NCI-H2196 (cell line): Measurements from ENCODE around the gene SMYD5.
"Not testable (repeated sequence)": the region's sequence is repeated elsewhere in the genome, so short reads cannot be mapped to it uniquely, and the experiment has no call there.

Source experiments
- DNase-seq: peaks from one replicate; lab custom pipeline; 2025; ENCODE audit not compliant: unreplicated experiment; lab: John Stamatoyannopoulos, UW

The SMYD5 gene

GRCh38 chr2:73258913-73259215 is 44.8 kb downstream of the SMYD5 start:
- DNase-seq: no peak

DNA sequence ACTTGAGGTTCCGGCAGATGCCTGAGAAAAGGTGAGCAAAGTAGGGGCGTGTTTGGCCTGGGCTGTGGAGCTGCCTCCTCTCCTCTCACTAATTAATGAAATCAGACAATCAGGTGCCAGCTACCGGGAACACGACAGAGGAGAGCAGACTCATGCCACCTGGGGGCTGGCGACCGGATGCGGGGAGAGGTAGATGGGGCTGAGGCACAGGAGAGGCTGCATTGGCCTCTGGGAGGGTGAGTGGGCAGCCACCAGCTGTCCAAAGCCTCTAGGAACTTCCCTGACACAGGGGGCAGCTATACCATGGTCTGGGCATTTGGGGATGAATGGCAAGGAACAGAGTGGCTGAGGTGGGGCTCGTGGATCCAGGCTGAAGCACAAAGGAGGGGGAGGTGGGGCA is 45.2 kb downstream of the SMYD5 start:
- DNase-seq: no peak

DNA sequence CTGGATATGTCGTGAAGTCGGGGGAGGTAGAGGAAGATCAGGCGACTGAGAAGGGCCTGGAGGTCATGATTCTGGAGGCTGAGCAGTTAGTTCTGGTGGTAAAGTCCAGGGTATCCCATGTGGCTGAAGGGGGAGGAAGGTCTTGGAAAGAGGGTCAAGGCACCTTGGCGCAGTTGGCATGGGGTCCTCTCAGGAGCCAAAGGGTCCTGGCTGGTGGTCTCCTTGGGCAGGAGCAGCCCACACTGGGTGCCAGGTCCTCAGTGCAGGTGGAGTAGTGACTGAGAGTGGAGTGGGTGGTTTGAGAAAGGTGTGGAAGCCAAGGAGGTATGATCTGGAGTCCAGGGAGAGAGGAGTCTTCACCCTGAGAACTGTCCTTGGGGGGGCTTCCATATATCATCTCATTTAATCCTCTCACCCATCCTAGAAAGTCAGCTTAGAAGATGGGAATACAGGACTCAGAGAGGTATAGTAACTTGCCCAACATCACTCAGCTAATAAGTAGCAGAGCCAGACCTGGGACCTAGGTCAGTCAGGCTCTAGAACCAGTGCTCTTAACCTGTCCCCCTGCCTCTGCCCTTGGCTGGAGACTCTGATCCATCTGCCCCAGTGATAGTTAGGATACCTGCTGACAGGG is 45.8 kb downstream of the SMYD5 start:
- DNase-seq: no peak

DNA sequence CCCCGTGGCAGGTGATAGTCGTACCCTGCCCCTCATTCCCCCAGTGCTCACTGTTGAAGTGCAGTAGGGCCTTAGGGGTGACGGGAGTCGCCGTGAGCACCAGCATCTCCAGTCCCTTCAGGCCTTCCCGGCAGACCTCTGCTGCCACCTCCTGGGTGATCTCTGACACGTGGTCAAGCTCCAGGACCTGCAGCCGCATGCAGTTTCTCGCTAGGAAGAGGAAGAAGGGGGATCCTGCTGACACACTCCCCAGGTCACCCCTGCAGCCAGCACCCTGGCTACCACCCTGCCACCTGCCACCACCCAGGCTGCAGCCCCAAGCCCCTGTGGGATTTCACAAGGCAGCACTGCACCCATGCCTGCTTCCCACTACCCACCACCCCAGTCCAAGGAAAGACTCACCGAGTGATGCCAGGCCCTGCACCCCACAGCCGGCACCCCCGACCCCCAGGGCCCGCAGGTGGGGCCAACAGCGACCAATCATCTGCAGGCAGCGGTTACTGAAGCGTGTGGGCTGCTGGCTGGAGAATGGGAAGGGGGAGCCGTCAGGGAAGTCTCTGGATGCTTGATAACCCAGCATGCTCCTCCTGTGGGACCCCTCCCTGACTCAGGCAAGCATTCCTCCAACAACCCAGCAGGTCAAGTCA is 46.4 kb downstream of the SMYD5 start:
- peak; percentile 14 for DNase-seq

DNA sequence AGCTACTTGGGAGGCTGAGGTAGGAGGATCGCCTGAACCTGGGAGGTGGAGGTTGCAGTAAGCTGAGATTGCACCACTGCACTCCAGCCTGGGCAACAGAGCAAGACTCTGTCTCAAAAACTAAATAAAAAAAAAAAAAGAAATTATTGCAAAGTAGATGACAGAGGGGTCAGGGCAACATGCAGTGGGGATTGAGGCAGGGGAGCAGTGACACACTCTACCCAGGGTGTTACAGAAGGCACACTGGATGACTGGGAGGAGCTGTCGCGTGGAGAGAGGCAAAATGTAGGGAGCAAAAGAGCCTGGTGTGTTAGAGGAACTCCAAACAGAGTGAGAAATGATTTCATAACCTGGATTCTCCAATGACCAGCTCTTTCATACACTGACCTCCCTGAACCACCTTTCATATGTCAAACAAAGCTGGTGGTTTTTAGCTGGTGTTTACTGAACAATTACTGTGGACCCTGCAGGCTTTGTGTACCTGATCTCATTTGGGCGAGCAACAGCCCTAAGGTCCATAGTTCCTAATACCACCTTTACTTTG is 48.1 kb downstream of the SMYD5 start:
- no peak for DNase-seq

DNA sequence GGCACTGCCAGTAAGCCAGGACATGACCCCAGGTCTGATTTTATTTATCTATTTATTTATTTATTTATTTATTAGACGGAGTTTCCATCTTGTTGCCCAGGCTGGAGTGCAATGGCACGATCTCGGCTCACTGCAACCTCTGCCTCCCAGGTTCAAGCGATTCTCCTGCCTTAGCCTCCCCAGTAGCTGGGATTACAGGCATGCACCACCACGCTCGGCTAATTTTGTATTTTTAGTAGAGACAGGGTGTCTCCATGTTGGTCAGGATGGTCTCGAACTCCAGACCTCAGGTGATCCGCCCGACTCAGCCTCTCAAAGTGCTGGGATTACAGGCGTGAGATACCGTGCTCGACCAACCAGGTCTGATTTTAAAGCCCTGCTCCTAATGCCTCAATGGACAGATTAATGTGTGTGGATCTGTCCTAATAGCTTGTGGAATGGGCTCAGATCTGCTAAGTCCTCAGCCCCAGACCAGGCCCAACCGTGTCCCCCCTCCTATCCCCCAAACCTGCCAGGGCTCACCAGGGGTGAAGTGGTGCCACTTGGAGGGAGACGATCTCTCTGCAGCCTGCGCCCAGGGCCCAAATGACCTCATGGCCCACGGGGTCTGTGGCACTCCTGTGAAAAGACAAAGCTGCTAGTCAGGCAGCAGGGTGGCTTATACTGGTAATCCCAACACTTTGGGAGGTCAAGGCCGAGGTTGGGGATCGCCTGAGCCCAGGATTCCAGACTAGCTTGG is 48.8 kb downstream of the SMYD5 start:
- not testable (repeated sequence) for DNase-seq

GRCh38 chr2:73263540-73264331 is 49.7 kb downstream of the SMYD5 start:
- DNase-seq: no peak

DNA sequence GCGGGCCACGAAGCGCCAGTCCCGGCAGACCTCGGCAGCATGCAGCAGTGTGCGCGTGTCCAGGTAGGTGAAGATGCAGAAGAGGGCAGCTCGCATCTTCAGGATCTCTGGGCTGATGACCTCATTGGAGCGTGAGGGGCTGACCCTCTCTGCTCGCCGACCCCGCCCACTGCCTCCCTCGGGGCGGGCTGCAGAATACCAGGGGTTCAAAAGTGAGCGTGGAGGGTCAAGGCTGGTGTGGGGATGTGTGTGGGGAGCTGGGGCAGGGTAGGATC is 50.2 kb downstream of the SMYD5 start:
- DNase-seq: no peak

DNA sequence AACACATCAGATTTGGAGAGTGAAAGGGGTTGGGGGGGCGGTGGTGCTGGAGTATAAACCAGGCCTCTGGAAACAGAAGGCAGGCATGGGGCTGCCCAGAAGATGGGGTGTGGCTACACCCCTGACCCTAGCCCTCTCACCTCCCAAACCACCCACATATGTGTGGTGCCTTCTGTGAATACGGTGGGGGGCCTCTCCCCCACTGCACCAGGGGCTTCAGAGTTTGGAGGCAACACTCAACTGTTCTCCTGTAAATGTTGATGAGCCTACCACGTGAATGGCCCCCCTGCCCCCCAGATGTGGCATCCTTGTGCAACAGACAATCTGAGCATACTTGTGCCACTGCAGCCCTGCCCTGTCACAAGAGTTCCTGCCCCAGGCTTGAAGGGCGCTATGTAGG is 50.7 kb downstream of the SMYD5 start:
- DNase-seq: no peak

DNA sequence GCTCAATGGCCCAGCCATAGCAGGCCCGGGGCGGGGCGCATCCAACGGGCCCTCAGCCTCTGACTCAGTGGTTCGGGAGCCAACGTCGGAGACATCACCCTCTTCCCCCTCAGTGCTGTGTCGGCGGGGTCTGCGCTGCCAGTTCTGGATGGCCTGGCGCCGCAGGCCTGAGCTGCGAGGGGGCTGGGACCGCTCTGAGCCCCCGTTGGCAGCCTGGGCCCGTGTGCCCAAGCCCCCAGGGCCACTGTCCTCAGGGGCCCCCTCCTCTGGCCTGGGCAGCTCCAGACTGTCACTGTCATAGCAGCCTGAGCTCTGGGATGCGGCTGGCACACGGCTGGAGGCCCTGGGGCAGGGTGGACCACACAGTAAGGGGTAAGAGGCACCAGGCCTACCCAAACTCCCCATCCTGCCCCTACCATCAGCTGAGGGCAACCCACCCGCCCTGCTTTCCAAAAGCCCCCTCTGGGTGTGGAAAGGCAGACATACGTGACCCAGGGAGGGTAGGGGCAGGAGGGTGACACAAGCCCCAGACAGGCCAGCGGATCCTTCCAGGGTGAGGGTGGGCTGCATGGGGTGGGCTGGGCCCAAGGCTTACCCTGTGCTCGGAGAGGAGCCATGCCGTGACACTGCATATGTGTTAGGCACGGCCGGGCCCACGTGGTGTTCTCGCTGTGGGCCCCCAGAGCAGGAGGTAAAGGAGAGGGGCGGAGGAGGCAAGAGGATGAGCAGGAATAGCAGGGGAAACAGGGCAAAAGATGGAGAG is 51.4 kb downstream of the SMYD5 start:
- no peak for DNase-seq

- DNase-seq: peak; percentile 4
Observed at GRCh38 chr2:73266061-73266901, 52.2 kb downstream of the SMYD5 start.

- no peak for DNase-seq
Observed at GRCh38 chr2:73267008-73267407, 53.0 kb downstream of the SMYD5 start.

DNA sequence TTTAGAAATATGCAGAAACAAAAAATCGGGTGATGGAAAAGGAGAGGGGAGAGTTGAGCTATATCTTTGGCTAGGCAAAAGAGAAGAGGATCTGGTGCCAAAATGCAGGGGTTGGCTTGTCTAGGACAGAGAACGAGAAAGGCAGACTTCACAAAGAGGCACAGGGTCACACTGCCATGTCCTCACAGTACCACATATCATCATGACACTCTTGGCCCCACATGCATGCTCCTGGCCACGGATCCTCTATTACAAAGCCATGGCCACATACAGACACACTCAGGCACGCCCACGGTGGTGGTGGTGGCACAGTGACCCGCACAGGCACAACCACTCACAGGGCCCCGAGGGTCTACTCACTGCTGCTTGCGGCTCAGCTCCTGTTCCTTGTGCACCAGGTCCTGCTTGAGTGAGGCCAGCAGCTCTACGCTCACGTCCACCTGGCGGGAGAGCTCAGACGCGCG is 54.4 kb downstream of the SMYD5 start:
- DNase-seq: peak; percentile 8

GRCh38 chr2:73268830-73269685 is 55.0 kb downstream of the SMYD5 start:
- peak; percentile 66 for DNase-seq

DNA sequence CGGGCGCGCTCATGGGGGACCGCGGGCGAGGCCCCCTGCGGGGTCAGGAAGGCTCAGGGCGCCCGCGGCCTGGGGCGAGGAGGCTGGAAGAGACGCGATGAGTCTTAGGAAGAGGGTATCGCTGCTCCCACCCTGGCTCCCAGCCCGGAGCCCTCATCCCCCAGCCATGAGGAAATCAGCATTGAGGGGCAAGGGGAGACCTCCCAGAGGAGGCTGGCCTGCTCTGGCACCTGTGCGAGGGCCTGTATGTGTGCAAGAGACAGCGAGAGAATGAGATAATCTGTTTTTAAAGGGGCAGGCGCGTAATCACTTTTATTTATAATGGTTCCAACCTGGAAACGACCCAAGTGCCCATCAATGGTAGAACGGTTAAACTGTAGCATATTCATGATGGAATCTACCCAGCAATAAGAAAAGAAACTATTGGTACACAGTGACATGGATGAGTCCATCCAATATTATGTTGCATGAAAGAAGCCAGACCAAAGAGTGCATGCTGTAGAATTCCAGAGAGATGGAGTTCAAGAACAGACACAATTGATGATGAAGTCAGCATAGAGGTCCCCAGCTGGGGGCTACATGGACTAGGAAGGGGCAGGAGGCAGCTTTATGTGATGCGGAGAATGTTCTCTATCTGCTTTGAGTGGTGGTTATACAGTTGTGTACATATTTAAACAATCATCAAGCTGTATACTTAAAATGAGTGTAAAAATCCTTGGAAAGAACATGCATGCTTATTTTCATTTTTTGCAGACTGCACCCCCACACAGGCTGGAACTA is 55.8 kb downstream of the SMYD5 start:
- no peak for DNase-seq

- no peak for DNase-seq
Observed at GRCh38 chr2:73272270-73272669, 58.2 kb downstream of the SMYD5 start.
